ENCODE data around the gene PPM1J. TPM values are rescaled to one million over a fixed set of nuclear protein-coding genes. Genes with fewer than 3 reads are reported as not detected.

Gene PPM1J
- total and polyA plus RNA-seq, 2 of the 13 experiments (the other 11 are each of a cell fraction or from before 2014, with no cell fraction given), result 0.07 to 0.22 TPM

DNA sequence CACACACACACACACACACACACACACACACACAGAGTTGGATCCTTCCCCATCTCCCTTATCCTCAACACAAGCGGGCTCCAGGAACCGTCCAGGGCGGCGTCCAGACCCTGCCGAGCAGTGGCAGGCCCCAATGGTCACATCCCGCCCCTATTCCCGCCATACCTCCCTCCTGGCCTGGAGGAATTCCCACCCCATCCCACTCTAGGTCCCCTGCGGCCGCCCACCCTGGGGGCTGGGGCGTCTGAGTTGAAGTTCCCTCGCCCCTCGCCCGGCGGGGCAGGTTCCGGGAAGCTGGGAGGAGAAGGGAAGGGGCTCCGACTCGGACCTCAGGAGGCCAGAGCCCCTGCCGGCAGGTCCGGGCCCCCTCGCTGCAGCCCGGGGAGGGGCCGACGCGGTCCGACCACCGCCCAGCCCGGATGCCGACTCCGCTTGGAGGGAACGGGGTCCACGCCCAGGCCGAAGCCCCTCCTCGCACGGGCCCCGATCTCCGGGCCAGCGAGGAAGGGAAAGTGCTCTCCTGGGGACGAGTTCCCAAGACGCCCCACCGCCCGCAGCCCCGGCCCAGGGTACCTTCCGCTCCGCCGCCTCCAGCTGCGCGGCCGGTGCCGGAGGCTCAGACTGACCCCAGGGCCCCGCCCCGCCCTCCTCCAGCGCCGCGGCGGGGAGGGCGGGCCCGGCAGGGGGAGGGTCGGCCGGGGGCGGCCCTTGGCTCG lies 8.5 kb downstream of the PPM1J start, which contains the start of gene RHOC (continued):
- no peak for TF ChIP-seq E2F1 (CRISPR knock-in tag; IDR thresholded peaks at IDR 0.05)
- TF ChIP-seq CAMTA2 (CRISPR knock-in tag; IDR thresholded peaks at IDR 0.05; ENCODE audit: borderline replicate concordance), result no peak
- TF ChIP-seq, protein P1, sequence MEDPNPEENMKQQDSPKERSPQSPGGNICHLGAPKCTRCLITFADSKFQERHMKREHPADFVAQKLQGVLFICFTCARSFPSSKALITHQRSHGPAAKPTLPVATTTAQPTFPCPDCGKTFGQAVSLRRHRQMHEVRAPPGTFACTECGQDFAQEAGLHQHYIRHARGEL (CRISPR knock-in tag; IDR thresholded peaks at IDR 0.05), result no peak
- no peak for TF ChIP-seq PRDM10 (CRISPR knock-in tag; IDR thresholded peaks at IDR 0.05; ENCODE audit: low read depth)
- TF ChIP-seq MAFG (CRISPR knock-in tag; IDR thresholded peaks at IDR 0.05), result no peak
- TF ChIP-seq ZBTB43 (CRISPR knock-in tag; conservative IDR thresholded peaks at IDR 0.05), result no peak
- no peak for TF ChIP-seq ZNF264 (CRISPR knock-in tag; IDR thresholded peaks at IDR 0.05)
- TF ChIP-seq TOPORS (CRISPR knock-in tag; IDR thresholded peaks at IDR 0.05), result no peak
- TF ChIP-seq JUNB (CRISPR knock-in tag; IDR thresholded peaks at IDR 0.05; ENCODE audit: borderline replicate concordance), result no peak
- no peak for TF ChIP-seq ZNF605 (CRISPR knock-in tag; IDR thresholded peaks at IDR 0.05)
- TF ChIP-seq KDM2A (CRISPR knock-in tag; IDR thresholded peaks at IDR 0.05; ENCODE audit: borderline replicate concordance, low read depth), result no peak
- TF ChIP-seq TFE3 (CRISPR knock-in tag; IDR thresholded peaks at IDR 0.05), result no peak
- no peak for TF ChIP-seq NKX3-1 (CRISPR knock-in tag; IDR thresholded peaks at IDR 0.05)
- no peak for TF ChIP-seq JARID2 (CRISPR knock-in tag; IDR thresholded peaks at IDR 0.05; ENCODE audit: insufficient replicate concordance)
- 0 out of 2 replicates have a peak, but pooled peaks have one; percentile 12 for TF ChIP-seq ZNF580 (CRISPR knock-in tag; IDR thresholded peaks at IDR 0.05; ENCODE audit: borderline replicate concordance, low read depth)
- no peak for TF ChIP-seq GFI1 (CRISPR knock-in tag; IDR thresholded peaks at IDR 0.05; ENCODE audit: borderline replicate concordance)
- peak; percentile 62 for TF ChIP-seq POLR2AphosphoS5 (IDR thresholded peaks at IDR 0.05; ENCODE audit: low read depth, low read length)
- TF ChIP-seq, protein P2, sequence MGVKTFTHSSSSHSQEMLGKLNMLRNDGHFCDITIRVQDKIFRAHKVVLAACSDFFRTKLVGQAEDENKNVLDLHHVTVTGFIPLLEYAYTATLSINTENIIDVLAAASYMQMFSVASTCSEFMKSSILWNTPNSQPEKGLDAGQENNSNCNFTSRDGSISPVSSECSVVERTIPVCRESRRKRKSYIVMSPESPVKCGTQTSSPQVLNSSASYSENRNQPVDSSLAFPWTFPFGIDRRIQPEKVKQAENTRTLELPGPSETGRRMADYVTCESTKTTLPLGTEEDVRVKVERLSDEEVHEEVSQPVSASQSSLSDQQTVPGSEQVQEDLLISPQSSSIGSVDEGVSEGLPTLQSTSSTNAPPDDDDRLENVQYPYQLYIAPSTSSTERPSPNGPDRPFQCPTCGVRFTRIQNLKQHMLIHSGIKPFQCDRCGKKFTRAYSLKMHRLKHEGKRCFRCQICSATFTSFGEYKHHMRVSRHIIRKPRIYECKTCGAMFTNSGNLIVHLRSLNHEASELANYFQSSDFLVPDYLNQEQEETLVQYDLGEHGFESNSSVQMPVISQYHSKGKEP (CRISPR knock-in tag; IDR thresholded peaks at IDR 0.05), result no peak; the same call in 1 of the 2 replicates
- TF ChIP-seq ZNF569 (CRISPR knock-in tag; IDR thresholded peaks at IDR 0.05; ENCODE audit: borderline replicate concordance), result no peak

All from HepG2 (cell line).